ENCODE results near the gene IFNA13.

Gene IFNA13

GRCh38 chr9:21399956-21400355 is 32.1 kb upstream of the IFNA13 start:
- Histone ChIP-seq H3K9me2 (replicated peaks; ENCODE audit: low read depth, low read length) (no peaks in the 10 kb centered on the region), H3K9ac (ENCODE audit: low read depth, low read length, poor library complexity, severe bottlenecking) (no peak overlapping the region), H4K20me1 (ENCODE audit: insufficient read depth, low read length, poor library complexity, severe bottlenecking) (no peaks in the 10 kb centered on the region), H3K79me2 (ENCODE audit: insufficient read depth, low read length) (no peaks in the 10 kb centered on the region), H3F3A (ENCODE audit: low read depth) (no peaks in the 10 kb centered on the region), H3K9me3 (ENCODE audit: insufficient read depth, low read depth, low read length) (no peaks in the 10 kb centered on the region), H3K4me3 (ENCODE audit: low read length, poor library complexity, severe bottlenecking) (no peak overlapping the region), H3K36me3 (ENCODE audit: insufficient read depth, low read length) (no peaks in the 10 kb centered on the region), H3K4me1 (ENCODE audit: insufficient read depth, low read length, poor library complexity, severe bottlenecking) (no peaks in the 10 kb centered on the region), H2AFZ (ENCODE audit: low read length) (no peak overlapping the region), H3K27me3 (ENCODE audit: insufficient read depth, low read length, poor library complexity, severe bottlenecking) (no peaks in the 10 kb centered on the region), H3K4me2 (ENCODE audit: low read depth, low read length, poor library complexity, severe bottlenecking) (no peak overlapping the region)
- TF ChIP-seq, protein P1, sequence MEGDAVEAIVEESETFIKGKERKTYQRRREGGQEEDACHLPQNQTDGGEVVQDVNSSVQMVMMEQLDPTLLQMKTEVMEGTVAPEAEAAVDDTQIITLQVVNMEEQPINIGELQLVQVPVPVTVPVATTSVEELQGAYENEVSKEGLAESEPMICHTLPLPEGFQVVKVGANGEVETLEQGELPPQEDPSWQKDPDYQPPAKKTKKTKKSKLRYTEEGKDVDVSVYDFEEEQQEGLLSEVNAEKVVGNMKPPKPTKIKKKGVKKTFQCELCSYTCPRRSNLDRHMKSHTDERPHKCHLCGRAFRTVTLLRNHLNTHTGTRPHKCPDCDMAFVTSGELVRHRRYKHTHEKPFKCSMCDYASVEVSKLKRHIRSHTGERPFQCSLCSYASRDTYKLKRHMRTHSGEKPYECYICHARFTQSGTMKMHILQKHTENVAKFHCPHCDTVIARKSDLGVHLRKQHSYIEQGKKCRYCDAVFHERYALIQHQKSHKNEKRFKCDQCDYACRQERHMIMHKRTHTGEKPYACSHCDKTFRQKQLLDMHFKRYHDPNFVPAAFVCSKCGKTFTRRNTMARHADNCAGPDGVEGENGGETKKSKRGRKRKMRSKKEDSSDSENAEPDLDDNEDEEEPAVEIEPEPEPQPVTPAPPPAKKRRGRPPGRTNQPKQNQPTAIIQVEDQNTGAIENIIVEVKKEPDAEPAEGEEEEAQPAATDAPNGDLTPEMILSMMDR (conservative IDR thresholded peaks at IDR 0.05; ENCODE audit: low read length) = no peak
- no peak for TF ChIP-seq EZH2phosphoT487 (IDR thresholded peaks at IDR 0.05; ENCODE audit: borderline replicate concordance)

DNA sequence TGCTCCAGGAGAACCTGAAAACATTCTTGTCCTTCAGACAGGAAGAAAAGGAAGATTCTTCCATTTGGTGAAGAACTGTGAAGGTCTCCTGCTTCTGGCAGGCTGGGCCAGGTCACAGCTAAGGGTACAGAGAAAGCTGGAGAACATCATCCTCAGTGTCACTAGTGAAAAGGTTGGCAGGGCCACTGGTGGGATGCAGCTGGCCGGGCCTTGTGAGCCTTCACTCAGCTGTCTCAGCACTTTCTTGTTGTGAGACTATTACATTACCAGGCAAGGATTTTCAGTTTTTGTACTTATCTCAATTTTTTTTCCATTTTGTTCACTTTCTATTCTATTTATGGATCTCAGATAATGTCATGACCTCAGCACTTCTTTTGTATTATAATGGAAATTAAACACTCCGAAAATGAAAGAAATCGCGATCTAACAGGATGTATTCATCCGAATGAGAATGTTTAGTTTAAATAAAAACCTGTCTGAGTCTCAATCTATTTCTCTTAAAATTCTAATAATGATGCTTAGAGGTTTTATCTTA is 31.2 kb upstream of the IFNA13 start:
- no peak overlapping the region for H3K4me2 ChIP-seq (ENCODE audit: low read depth, low read length, poor library complexity, severe bottlenecking)
- no peaks in the 10 kb centered on the region for H3K36me3 ChIP-seq (ENCODE audit: insufficient read depth, low read length)
- H3K4me1 ChIP-seq (ENCODE audit: insufficient read depth, low read length, poor library complexity, severe bottlenecking) = no peaks in the 10 kb centered on the region
- H2AFZ ChIP-seq (ENCODE audit: low read length) = no peak overlapping the region
- no peaks in the 10 kb centered on the region for H4K20me1 ChIP-seq (ENCODE audit: insufficient read depth, low read length, poor library complexity, severe bottlenecking)
- H3K27me3 ChIP-seq (ENCODE audit: insufficient read depth, low read length, poor library complexity, severe bottlenecking) = no peaks in the 10 kb centered on the region
- no peaks in the 10 kb centered on the region for H3F3A ChIP-seq (ENCODE audit: low read depth)
- H3K79me2 ChIP-seq (ENCODE audit: insufficient read depth, low read length) = no peaks in the 10 kb centered on the region
- H3K9me3 ChIP-seq (ENCODE audit: insufficient read depth, low read depth, low read length) = no peaks in the 10 kb centered on the region
- H3K9ac ChIP-seq (ENCODE audit: low read depth, low read length, poor library complexity, severe bottlenecking) = no peak overlapping the region
- TF ChIP-seq, protein P1 (conservative IDR thresholded peaks at IDR 0.05; ENCODE audit: low read length) = no peak
- no peak for TF ChIP-seq EZH2phosphoT487 (IDR thresholded peaks at IDR 0.05; ENCODE audit: borderline replicate concordance)
- no peaks in the 10 kb centered on the region for H3K9me2 ChIP-seq (replicated peaks; ENCODE audit: low read depth, low read length)
- H3K4me3 ChIP-seq (ENCODE audit: low read length, poor library complexity, severe bottlenecking) = no peak overlapping the region

GRCh38 chr9:21395778-21396717 is 28.2 kb upstream of the IFNA13 start:
- Histone ChIP-seq H3K4me3 (ENCODE audit: low read length, poor library complexity, severe bottlenecking) (peak overlapping the region; percentile 72), H3K4me1 (ENCODE audit: insufficient read depth, low read length, poor library complexity, severe bottlenecking) (no peaks in the 10 kb centered on the region), H3K9me2 (replicated peaks; ENCODE audit: low read depth, low read length) (no peaks in the 10 kb centered on the region), H3F3A (ENCODE audit: low read depth) (no peaks in the 10 kb centered on the region), H3K9ac (ENCODE audit: low read depth, low read length, poor library complexity, severe bottlenecking) (peak overlapping the region; percentile 35), H4K20me1 (ENCODE audit: insufficient read depth, low read length, poor library complexity, severe bottlenecking) (no peaks in the 10 kb centered on the region), H2AFZ (ENCODE audit: low read length) (peak overlapping the region; percentile 85), H3K36me3 (ENCODE audit: insufficient read depth, low read length) (no peaks in the 10 kb centered on the region), H3K4me2 (ENCODE audit: low read depth, low read length, poor library complexity, severe bottlenecking) (peak overlapping the region; percentile 61), H3K9me3 (ENCODE audit: insufficient read depth, low read depth, low read length) (no peaks in the 10 kb centered on the region), H3K79me2 (ENCODE audit: insufficient read depth, low read length) (no peaks in the 10 kb centered on the region), H3K27me3 (ENCODE audit: insufficient read depth, low read length, poor library complexity, severe bottlenecking) (no peaks in the 10 kb centered on the region)
- no peak for TF ChIP-seq EZH2phosphoT487 (IDR thresholded peaks at IDR 0.05; ENCODE audit: borderline replicate concordance)
- TF ChIP-seq, protein P1 (conservative IDR thresholded peaks at IDR 0.05; ENCODE audit: low read length) = peak; percentile 65
